Endothelial cell (in vitro differentiated cells): ENCODE data around the gene TMEM204. TPM values are rescaled to one million over a fixed set of nuclear protein-coding genes. Genes with fewer than 3 reads are reported as not detected.
"Not testable (repeated sequence)": the region's sequence is repeated elsewhere in the genome, so short reads cannot be mapped to it uniquely, and the experiment has no call there.

Experiments used
- DNase-seq: peaks from one replicate; pipeline ENCODE4 v3.0.0; 2021; ENCODE audit warnings: low spot score
- H3K27ac Mint-ChIP-seq: one replicate; pipeline ENCODE4 v1.8.0; 2021; ENCODE audit warnings: mixed read lengths, inconsistent platforms; ENCODE audit not compliant: unreplicated experiment
- H3K27me3 Mint-ChIP-seq: one replicate; pipeline ENCODE4 v1.8.0; 2021; ENCODE audit warnings: mild to moderate bottlenecking, moderate library complexity, mixed read lengths, inconsistent platforms; ENCODE audit not compliant: unreplicated experiment
- H3K36me3 Mint-ChIP-seq: one replicate; pipeline ENCODE4 v1.8.0; 2021; ENCODE audit warnings: mild to moderate bottlenecking, low read depth, mixed read lengths, inconsistent platforms; ENCODE audit not compliant: unreplicated experiment
- H3K4me1 Mint-ChIP-seq: one replicate; pipeline ENCODE4 v1.8.0; 2021; ENCODE audit warnings: mild to moderate bottlenecking, mixed read lengths, inconsistent platforms; ENCODE audit not compliant: unreplicated experiment
- H3K4me3 Mint-ChIP-seq: one replicate; pipeline ENCODE4 v1.8.0; 2021; ENCODE audit warnings: mild to moderate bottlenecking, mixed read lengths, inconsistent platforms; ENCODE audit not compliant: unreplicated experiment
- H3K9me3 Mint-ChIP-seq: one replicate; pipeline ENCODE4 v1.8.0; 2021; ENCODE audit warnings: mixed read lengths, inconsistent platforms; ENCODE audit not compliant: unreplicated experiment
- CTCF ChIP-seq: fragments of 200-600 bp; sonication (generic); IDR thresholded peaks from one replicate; pipeline ENCODE4 v1.5.0; 2021; ENCODE audit warnings: antibody characterized with exemption; ENCODE audit not compliant: unreplicated experiment
- total RNA-seq: library from RNA; stranded (reverse); fragmentation: NEBNext Ultra II Directional; extraction: Animal tissue kit (Norgen Biotek cat#: 25700); gene quantifications from one replicate; pipeline ENCODE4 v1.2.1, GENCODE V29; 2021; ENCODE audit not compliant: unreplicated experiment

TMEM204 gene
- total RNA-seq, 1 donor from 2014 or later: 66.3 TPM

DNA sequence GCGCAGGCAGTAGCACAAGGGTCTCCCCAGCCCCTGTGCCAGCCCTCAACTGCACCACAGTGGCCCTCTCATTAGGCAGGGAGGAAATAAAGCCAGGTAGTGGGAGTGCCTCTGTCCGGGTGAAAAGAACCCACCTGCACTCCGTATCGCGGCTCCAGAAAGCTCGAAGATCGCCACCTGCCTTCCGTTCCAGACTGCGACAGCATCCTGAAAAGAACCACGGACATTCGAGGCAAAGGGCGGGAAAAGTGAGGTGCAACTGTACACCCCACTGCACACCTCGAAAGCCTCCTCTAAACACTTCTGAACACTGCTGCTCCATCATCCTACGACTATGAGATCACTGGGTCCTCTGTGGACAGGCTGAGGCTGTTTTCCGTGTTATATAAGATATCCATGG lies 49.7 kb downstream of the TMEM204 start:
- H3K27ac Mint-ChIP-seq: no peak overlapping the region
- H3K4me1 Mint-ChIP-seq: peaks cover 25% of the 10 kb centered on the region
- DNase-seq: no peak
- peaks cover 3% of the 10 kb centered on the region for H3K9me3 Mint-ChIP-seq
- H3K27me3 Mint-ChIP-seq: peaks cover 2% of the 10 kb centered on the region
- H3K36me3 Mint-ChIP-seq: peaks cover 34% of the 10 kb centered on the region
- TF ChIP-seq CTCF: no peak
- H3K4me3 Mint-ChIP-seq: no peak overlapping the region

GRCh38 chr16:1584926-1585484 lies 51.5 kb downstream of the TMEM204 start:
- peak overlapping the region; percentile 30 for H3K27ac Mint-ChIP-seq
- no peak overlapping the region for H3K4me3 Mint-ChIP-seq
- H3K9me3 Mint-ChIP-seq: peaks cover 3% of the 10 kb centered on the region
- peaks cover 2% of the 10 kb centered on the region for H3K27me3 Mint-ChIP-seq
- peaks cover 34% of the 10 kb centered on the region for H3K36me3 Mint-ChIP-seq
- H3K4me1 Mint-ChIP-seq: peaks cover 18% of the 10 kb centered on the region
- TF ChIP-seq CTCF: no peak
- no peak for DNase-seq

- TF ChIP-seq CTCF: no peak
- no peaks in the 10 kb centered on the region for H3K4me1 Mint-ChIP-seq
- no peaks in the 10 kb centered on the region for H3K9me3 Mint-ChIP-seq
- peaks cover 6% of the 10 kb centered on the region for H3K27me3 Mint-ChIP-seq
- no peak for DNase-seq
- no peak overlapping the region for H3K27ac Mint-ChIP-seq
- peak overlapping the region; percentile 37 for H3K4me3 Mint-ChIP-seq
- peaks cover 29% of the 10 kb centered on the region for H3K36me3 Mint-ChIP-seq
Measured at GRCh38 chr16:1590366-1590765, 56.9 kb downstream of the TMEM204 start.

DNA sequence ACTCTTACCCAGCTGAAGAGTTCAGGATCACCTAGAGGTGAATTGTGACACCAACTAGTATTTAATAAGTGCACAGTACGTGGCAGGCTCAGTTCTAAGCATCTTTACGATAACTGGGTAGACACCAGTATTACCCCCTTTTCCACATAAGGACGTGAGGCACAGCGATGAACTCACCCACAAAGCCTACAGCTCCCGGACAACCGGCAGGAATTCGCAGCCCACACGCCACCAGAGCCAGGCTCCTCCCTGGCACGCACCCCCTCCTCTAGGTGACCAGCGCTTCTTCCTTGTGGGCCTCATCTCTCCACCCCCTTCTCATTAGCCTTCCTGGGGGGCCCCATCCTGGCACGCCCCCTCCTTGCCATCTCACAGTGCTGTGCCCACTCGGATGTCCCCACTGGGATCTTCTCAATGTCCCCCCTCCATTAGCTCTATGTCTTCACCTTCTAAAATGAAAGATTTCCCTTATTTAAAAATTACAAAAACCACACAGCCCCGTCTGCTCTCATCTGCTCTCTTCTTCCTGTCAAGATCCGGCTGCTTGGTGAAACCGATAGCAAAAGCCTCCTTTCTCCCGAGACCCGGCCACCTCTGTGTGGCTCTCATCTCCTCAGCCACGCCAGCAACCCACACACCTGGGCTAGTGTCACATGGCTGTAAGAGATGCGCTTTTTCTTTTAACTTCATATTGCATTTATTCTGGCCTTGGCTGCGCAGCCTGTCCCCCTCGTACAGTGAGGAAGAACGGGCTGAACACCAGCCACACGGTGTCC lies 57.7 kb downstream of the TMEM204 start:
- Mint-ChIP-seq H3K27me3 (peaks cover 6% of the 10 kb centered on the region), H3K4me1 (no peaks in the 10 kb centered on the region), H3K27ac (peak overlapping the region; percentile 71), H3K4me3 (peak overlapping the region; percentile 44), H3K36me3 (peaks cover 29% of the 10 kb centered on the region), H3K9me3 (no peaks in the 10 kb centered on the region)
- TF ChIP-seq CTCF: no peak
- DNase-seq: no peak

- Mint-ChIP-seq H3K4me1 (no peaks in the 10 kb centered on the region), H3K27ac (no peak overlapping the region), H3K36me3 (peaks cover 31% of the 10 kb centered on the region), H3K27me3 (peaks cover 8% of the 10 kb centered on the region), H3K9me3 (no peaks in the 10 kb centered on the region), H3K4me3 (no peak overlapping the region)
- no peak for TF ChIP-seq CTCF
- no peak for DNase-seq
Measured at GRCh38 chr16:1592446-1592845, 59.0 kb downstream of the TMEM204 start.

DNA sequence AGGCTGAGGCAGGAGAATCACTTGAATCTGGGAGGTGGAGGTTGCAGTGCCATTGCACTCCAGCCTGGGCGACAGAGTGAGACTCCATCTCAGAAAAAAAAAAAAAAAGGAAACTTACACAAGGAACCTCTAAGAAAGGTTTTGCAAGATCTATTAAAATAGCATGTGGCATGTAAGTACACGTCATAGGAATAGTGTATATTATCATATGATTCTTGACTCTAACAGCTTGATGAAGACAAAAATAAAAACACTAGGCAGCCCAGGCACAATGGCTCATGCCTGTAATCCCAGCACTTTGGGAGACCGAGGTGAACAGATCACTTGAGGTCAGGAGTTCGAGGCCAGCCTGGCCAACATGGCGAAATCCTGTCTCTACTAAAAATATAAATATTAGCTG lies 62.0 kb downstream of the TMEM204 start:
- not testable (repeated sequence) for H3K4me3 Mint-ChIP-seq, H3K9me3 Mint-ChIP-seq, H3K27me3 Mint-ChIP-seq, H3K4me1 Mint-ChIP-seq, H3K27ac Mint-ChIP-seq, DNase-seq
- H3K36me3 Mint-ChIP-seq: peaks cover 30% of the 10 kb centered on the region
